ENCODE data around the gene PLXNB3. TPM values are rescaled to one million over a fixed set of nuclear protein-coding genes. Genes with fewer than 3 reads are reported as not detected.

PLXNB3 gene
- total RNA-seq, 1 donor from 2014 or later = 4.5 TPM

GRCh38 chrX:153767674-153768055 lies 3.6 kb downstream of the PLXNB3 start:
- no peak for FAIRE-seq

GRCh38 chrX:153768311-153769157 lies 4.5 kb downstream of the PLXNB3 start:
- no peak overlapping the region for H3K4me3 ChIP-seq (ENCODE audit: low read depth, low read length)
- DNase-seq (ENCODE audit: low read depth) (no peak), FAIRE-seq (no peak)
- no peak for TF ChIP-seq CTCF (IDR thresholded peaks at IDR 0.05; ENCODE audit: insufficient read depth, low read length, severe bottlenecking)
- peaks cover 9% of the 10 kb centered on the region for H3K36me3 ChIP-seq (ENCODE audit: control insufficient read depth, insufficient read depth, low read length)
- no peaks in the 10 kb centered on the region for H3K27me3 ChIP-seq (ENCODE audit: control insufficient read depth, insufficient read depth, low read length)

More at GRCh38 chrX:153767674-153768055, 3.6 kb downstream of the PLXNB3 start:
- Histone ChIP-seq H3K27me3 (ENCODE audit: control insufficient read depth, insufficient read depth, low read length) (no peaks in the 10 kb centered on the region), H3K36me3 (ENCODE audit: control insufficient read depth, insufficient read depth, low read length) (peaks cover 9% of the 10 kb centered on the region), H3K4me3 (ENCODE audit: low read depth, low read length) (no peak overlapping the region)
- no peak for TF ChIP-seq CTCF (IDR thresholded peaks at IDR 0.05; ENCODE audit: insufficient read depth, low read length, severe bottlenecking)
- no peak for DNase-seq (ENCODE audit: low read depth)

GRCh38 chrX:153769158-153769864 lies 5.3 kb downstream of the PLXNB3 start:
- no peak for DNase-seq (ENCODE audit: low read depth)
- FAIRE-seq = no peak
- TF ChIP-seq CTCF (IDR thresholded peaks at IDR 0.05; ENCODE audit: insufficient read depth, low read length, severe bottlenecking) = no peak
- no peaks in the 10 kb centered on the region for H3K27me3 ChIP-seq (ENCODE audit: control insufficient read depth, insufficient read depth, low read length)
- H3K36me3 ChIP-seq (ENCODE audit: control insufficient read depth, insufficient read depth, low read length) = peaks cover 11% of the 10 kb centered on the region
- H3K4me3 ChIP-seq (ENCODE audit: low read depth, low read length) = no peak overlapping the region

GRCh38 chrX:153769865-153770600 lies 6.0 kb downstream of the PLXNB3 start:
- FAIRE-seq (no peak), DNase-seq (ENCODE audit: low read depth) (no peak)
- TF ChIP-seq CTCF (IDR thresholded peaks at IDR 0.05; ENCODE audit: insufficient read depth, low read length, severe bottlenecking) = no peak
- H3K27me3 ChIP-seq (ENCODE audit: control insufficient read depth, insufficient read depth, low read length) = no peaks in the 10 kb centered on the region
- no peak overlapping the region for H3K4me3 ChIP-seq (ENCODE audit: low read depth, low read length)
- peaks cover 12% of the 10 kb centered on the region for H3K36me3 ChIP-seq (ENCODE audit: control insufficient read depth, insufficient read depth, low read length)

- TF ChIP-seq CTCF (IDR thresholded peaks at IDR 0.05; ENCODE audit: insufficient read depth, low read length, severe bottlenecking) = no peak
- no peak overlapping the region for H3K4me3 ChIP-seq (ENCODE audit: low read depth, low read length)
- no peak for FAIRE-seq
- H3K36me3 ChIP-seq (ENCODE audit: control insufficient read depth, insufficient read depth, low read length) = peaks cover 12% of the 10 kb centered on the region
- H3K27me3 ChIP-seq (ENCODE audit: control insufficient read depth, insufficient read depth, low read length) = no peaks in the 10 kb centered on the region
- no peak for DNase-seq (ENCODE audit: low read depth)
Measured at GRCh38 chrX:153770601-153771414, 6.8 kb downstream of the PLXNB3 start.
